ACC112 (cell line): Measurements from ENCODE around the gene PLEKHA7.
"Not testable (repeated sequence)": the region's sequence is repeated elsewhere in the genome, so short reads cannot be mapped to it uniquely, and the experiment has no call there.

Experiments
- H2AFZ ChIP-seq: fragments of 200-600 bp; sonication (generic); one replicate; pipeline ENCODE4 v1.6.0; 2017; ENCODE audit warnings: antibody characterized with exemption, low read length; ENCODE audit not compliant: unreplicated experiment
- H3K27ac ChIP-seq: fragments of 200-600 bp; sonication (generic); 2 replicates; pipeline ENCODE4 v1.5.1; 2014; ENCODE audit warnings: low read depth, mild to moderate bottlenecking, antibody characterized with exemption, low read length, moderate library complexity
- H3K27me3 ChIP-seq: fragments of 200-600 bp; sonication (generic); 2 replicates; pipeline ENCODE4 v1.6.1; 2014; ENCODE audit warnings: mild to moderate bottlenecking, antibody characterized with exemption, low read length, moderate library complexity, mixed read lengths; ENCODE audit not compliant: insufficient read depth
- H3K36me3 ChIP-seq: fragments of 200-600 bp; sonication (generic); 2 replicates; pipeline ENCODE4 v1.6.1; 2016; ENCODE audit warnings: mild to moderate bottlenecking, antibody characterized with exemption, low read length, moderate library complexity, mixed read lengths; ENCODE audit not compliant: insufficient read depth
- H3K4me1 ChIP-seq: fragments of 200-600 bp; sonication (generic); one replicate; pipeline ENCODE4 v1.6.1; 2016; ENCODE audit warnings: low read length, mixed read lengths; ENCODE audit not compliant: insufficient read depth, unreplicated experiment, control insufficient read depth
- H3K4me3 ChIP-seq: fragments of 200-600 bp; sonication (generic); 2 replicates; pipeline ENCODE4 v1.5.1; 2014; ENCODE audit warnings: mild to moderate bottlenecking, low read depth, low read length
- H3K79me2 ChIP-seq: fragments of 200-600 bp; sonication (generic); one replicate; pipeline ENCODE4 v1.6.0; 2016; ENCODE audit warnings: low read length; ENCODE audit not compliant: control insufficient read depth, unreplicated experiment, insufficient read depth

Gene PLEKHA7

DNA sequence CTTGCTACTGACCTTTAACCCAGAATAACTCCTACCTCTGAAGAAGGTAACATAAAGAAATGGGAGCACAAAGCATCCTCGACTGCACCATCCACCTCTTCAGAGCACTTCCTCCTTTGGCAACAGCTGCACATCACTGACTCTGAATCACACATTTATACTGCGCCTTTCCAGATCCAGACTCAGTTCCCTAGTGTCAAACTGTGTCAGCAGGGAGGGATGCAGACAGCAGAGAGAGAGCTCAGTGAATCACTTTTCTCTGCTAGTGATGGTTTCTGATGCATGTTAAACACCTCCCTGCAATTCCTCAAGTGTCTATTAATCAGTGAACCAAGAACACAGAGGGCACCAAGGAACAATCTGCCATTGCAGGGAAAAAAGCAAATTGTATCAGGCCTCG lies 118.9 kb downstream of the PLEKHA7 start:
- Histone ChIP-seq H3K79me2 (no peaks in the 10 kb centered on the region), H3K27ac (no peak overlapping the region), H3K27me3 (peaks cover 20% of the 10 kb centered on the region), H3K4me3 (no peak overlapping the region), H2AFZ (no peak overlapping the region), H3K36me3 (no peaks in the 10 kb centered on the region), H3K4me1 (peaks cover 8% of the 10 kb centered on the region)

GRCh38 chr11:16893456-16894066 lies 120.7 kb downstream of the PLEKHA7 start:
- no peak overlapping the region for H3K27ac ChIP-seq
- peaks cover 8% of the 10 kb centered on the region for H3K4me1 ChIP-seq
- no peaks in the 10 kb centered on the region for H3K36me3 ChIP-seq
- H3K79me2 ChIP-seq = no peaks in the 10 kb centered on the region
- no peak overlapping the region for H3K4me3 ChIP-seq
- H2AFZ ChIP-seq = no peak overlapping the region
- H3K27me3 ChIP-seq = peaks cover 20% of the 10 kb centered on the region

GRCh38 chr11:16891964-16892363 lies 122.2 kb downstream of the PLEKHA7 start:
- peaks cover 8% of the 10 kb centered on the region for H3K4me1 ChIP-seq
- no peaks in the 10 kb centered on the region for H3K36me3 ChIP-seq
- no peaks in the 10 kb centered on the region for H3K79me2 ChIP-seq
- no peak overlapping the region for H3K4me3 ChIP-seq
- peak overlapping the region; percentile 25 for H2AFZ ChIP-seq
- peaks cover 20% of the 10 kb centered on the region for H3K27me3 ChIP-seq
- peak overlapping the region; percentile 51 for H3K27ac ChIP-seq

DNA sequence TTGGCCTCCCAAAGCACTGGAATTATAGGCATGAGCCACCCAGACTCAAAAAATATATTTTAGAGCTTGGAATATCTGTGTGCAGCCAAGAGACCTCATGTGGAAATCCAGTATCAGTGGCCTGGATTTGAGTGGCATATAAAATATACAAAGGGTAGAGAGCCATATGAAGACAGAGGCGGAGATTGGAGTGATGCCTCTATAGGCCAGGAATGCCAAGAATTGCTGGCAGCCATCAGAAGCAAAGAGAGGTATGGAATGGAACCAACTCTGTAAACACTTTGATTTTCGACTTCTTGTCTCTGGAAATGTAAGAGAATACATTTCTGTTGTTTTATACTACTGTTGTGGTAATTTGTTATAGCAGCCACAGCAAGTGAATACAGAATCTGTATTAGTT lies 123.0 kb downstream of the PLEKHA7 start:
- Histone ChIP-seq H3K4me3 (no peak overlapping the region), H3K27ac (peak overlapping the region; percentile 51; the same call in 1 of the 2 replicates), H3K36me3 (no peaks in the 10 kb centered on the region), H3K79me2 (no peaks in the 10 kb centered on the region), H2AFZ (no peak overlapping the region), H3K4me1 (peaks cover 8% of the 10 kb centered on the region), H3K27me3 (peaks cover 13% of the 10 kb centered on the region)

- no peaks in the 10 kb centered on the region for H3K36me3 ChIP-seq
- H3K4me3 ChIP-seq = no peak overlapping the region
- H3K27ac ChIP-seq = no peak overlapping the region
- no peak overlapping the region for H2AFZ ChIP-seq
- H3K27me3 ChIP-seq = peaks cover 9% of the 10 kb centered on the region
- H3K79me2 ChIP-seq = no peaks in the 10 kb centered on the region
- H3K4me1 ChIP-seq = peaks cover 8% of the 10 kb centered on the region
Observed at GRCh38 chr11:16890442-16890841, 123.8 kb downstream of the PLEKHA7 start.

GRCh38 chr11:16889905-16890304 lies 124.3 kb downstream of the PLEKHA7 start:
- Histone ChIP-seq H3K4me3 (no peak overlapping the region), H3K4me1 (peaks cover 8% of the 10 kb centered on the region), H3K36me3 (no peaks in the 10 kb centered on the region), H3K27ac (no peak overlapping the region), H2AFZ (no peak overlapping the region), H3K27me3 (peaks cover 9% of the 10 kb centered on the region), H3K79me2 (no peaks in the 10 kb centered on the region)

DNA sequence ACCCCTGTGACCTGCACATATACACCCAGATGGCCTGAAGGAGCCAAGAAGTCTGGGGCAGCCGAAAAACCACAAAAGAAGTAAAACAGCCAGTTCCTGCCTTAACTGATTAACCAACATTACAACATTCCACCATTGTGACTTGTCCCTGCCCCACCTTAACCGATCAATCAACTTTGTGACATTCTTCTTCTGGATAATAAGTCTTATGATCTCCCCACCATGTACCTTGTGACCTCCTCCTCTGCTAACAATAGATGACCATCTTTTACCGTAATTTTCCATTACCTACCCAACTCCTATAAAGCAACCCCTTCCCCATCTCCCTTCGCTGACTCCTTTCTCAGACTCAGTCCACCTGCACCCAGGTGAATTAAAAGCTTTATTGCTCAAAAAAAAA lies 125.2 kb downstream of the PLEKHA7 start:
- H2AFZ ChIP-seq, H3K27me3 ChIP-seq, H3K36me3 ChIP-seq, H3K79me2 ChIP-seq, H3K4me1 ChIP-seq, H3K4me3 ChIP-seq, H3K27ac ChIP-seq: not testable (repeated sequence)

- H3K27me3 ChIP-seq, H2AFZ ChIP-seq, H3K4me3 ChIP-seq, H3K36me3 ChIP-seq, H3K4me1 ChIP-seq, H3K27ac ChIP-seq, H3K79me2 ChIP-seq: not testable (repeated sequence)
Observed at GRCh38 chr11:16887887-16888286, 126.3 kb downstream of the PLEKHA7 start.

DNA sequence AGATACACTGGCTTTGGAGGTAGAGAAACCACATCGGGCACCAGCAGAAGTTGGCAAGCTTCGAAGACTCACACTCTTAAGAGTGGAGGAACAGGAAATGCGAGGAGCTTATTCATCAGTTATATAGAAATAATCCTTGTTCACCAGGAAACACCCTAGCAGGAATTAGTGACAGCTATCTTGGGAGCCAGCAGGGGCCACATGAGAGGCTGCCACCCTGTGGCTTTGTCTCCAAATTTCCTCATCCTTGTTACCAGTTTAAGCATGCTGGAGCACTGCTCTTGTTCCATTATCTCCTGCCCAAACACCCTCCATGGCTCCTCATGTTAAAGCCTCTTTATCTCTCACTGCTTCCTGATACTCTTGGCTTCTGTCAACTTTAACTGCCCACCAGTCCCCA lies 131.0 kb downstream of the PLEKHA7 start:
- H3K27ac ChIP-seq = no peak overlapping the region
- no peak overlapping the region for H2AFZ ChIP-seq
- H3K4me1 ChIP-seq = peaks cover 9% of the 10 kb centered on the region
- H3K79me2 ChIP-seq = no peaks in the 10 kb centered on the region
- peaks cover 9% of the 10 kb centered on the region; the same call in 1 of the 2 replicates for H3K27me3 ChIP-seq
- no peak overlapping the region for H3K4me3 ChIP-seq
- H3K36me3 ChIP-seq = no peaks in the 10 kb centered on the region

- H3K4me3 ChIP-seq = peak overlapping the region; percentile 39; the same call in 1 of the 2 replicates
- no peaks in the 10 kb centered on the region for H3K79me2 ChIP-seq
- no peaks in the 10 kb centered on the region for H3K36me3 ChIP-seq
- H2AFZ ChIP-seq = peak overlapping the region; percentile 44
- H3K27ac ChIP-seq = no peak overlapping the region
- peaks cover 18% of the 10 kb centered on the region; the same call in 1 of the 2 replicates for H3K27me3 ChIP-seq
- peaks cover 9% of the 10 kb centered on the region for H3K4me1 ChIP-seq
Observed at GRCh38 chr11:16881766-16882165, 132.4 kb downstream of the PLEKHA7 start.

GRCh38 chr11:16881074-16881709 lies 133.0 kb downstream of the PLEKHA7 start:
- no peak overlapping the region for H3K27ac ChIP-seq
- H3K27me3 ChIP-seq = peaks cover 24% of the 10 kb centered on the region; the same call in 1 of the 2 replicates
- no peaks in the 10 kb centered on the region for H3K36me3 ChIP-seq
- H2AFZ ChIP-seq = peak overlapping the region; percentile 44
- peak overlapping the region; percentile 39; the same call in 1 of the 2 replicates for H3K4me3 ChIP-seq
- no peaks in the 10 kb centered on the region for H3K79me2 ChIP-seq
- peaks cover 9% of the 10 kb centered on the region for H3K4me1 ChIP-seq
